Anterior cingulate cortex (tissue), 58 donors: Measurements from ENCODE around the gene LSR.

Source experiments
- DNase-seq, 58 donors: peaks; one replicate each; lab custom pipeline; 2025; lab: John Stamatoyannopoulos, UW

Gene LSR

GRCh38 chr19:35265126-35265899 is 16.5 kb downstream of the LSR start:
- no peak for DNase-seq

GRCh38 chr19:35265900-35266519 is 17.2 kb downstream of the LSR start:
- no peak for DNase-seq

DNA sequence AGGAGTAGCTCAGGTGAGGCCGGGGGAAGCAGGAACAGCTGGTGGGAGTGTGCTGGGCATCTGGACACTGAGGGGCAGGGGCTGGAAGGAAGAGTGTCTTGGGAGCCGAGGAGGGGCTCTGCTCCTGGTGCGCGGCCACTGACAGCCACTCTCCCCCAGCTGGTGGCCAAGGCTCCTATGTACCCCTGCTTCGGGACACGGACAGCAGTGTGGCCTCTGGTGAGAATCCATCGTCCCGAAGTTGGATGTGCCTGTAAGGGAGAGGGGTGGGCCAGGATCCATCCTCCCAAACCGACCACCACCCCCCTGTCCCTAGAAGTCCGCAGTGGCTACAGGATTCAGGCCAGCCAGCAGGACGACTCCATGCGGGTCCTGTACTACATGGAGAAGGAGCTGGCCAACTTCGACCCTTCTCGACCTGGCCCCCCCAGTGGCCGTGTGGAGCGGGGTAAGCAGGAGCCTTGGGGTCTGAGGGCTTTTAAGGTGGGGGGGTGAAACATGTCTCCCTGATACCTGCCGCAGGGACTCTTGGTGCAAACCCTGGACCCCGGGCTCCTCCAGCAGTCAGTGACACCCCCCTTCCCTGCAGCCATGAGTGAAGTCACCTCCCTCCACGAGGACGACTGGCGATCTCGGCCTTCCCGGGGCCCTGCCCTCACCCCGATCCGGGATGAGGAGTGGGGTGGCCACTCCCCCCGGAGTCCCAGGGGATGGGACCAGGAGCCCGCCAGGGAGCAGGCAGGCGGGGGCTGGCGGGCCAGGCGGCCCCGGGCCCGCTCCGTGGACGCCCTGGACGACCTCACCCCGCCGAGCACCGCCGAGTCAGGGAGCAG is 17.9 kb downstream of the LSR start:
- DNase-seq, result no peak

GRCh38 chr19:35267353-35267817 is 18.6 kb downstream of the LSR start:
- peak in 20 of 58 donors; percentile 26 to 66 (median 53) for DNase-seq

DNA sequence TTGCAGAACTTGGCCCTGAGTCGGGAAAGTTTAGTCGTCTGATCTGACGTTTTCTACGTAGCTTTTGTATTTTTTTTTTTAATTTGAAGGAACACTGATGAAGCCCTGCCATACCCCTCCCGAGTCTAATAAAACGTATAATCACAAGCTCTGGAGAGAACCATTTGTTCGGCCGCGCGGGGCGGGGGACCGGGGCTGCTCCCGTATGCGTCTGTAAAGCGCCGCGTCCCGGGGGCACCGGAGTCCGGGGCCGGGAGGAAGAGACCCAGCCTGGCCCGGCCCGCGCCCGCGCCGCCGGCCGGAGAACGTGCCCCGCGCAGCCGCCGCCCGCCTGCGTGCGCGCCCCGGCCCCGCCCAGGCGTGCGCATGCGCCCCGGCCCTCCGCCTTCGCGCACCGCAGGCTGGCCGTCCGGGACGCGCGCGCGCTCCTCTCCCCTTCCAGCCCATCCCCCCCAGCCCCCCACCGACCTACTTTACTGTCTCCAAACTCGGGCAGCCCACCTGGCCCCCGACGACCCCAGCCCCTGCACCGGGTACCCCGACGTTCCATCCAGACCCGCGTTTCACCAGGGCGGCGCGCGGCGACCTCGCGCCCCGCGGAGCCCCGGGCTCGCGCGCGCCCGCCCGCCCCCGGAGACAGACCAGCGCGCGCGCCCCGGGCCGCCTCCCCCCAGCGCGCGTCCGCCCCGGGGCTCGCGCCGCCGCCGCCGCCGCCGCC is 19.2 kb downstream of the LSR start:
- peak in 44 of 58 donors; percentile 32 to 80 (median 61) for DNase-seq

DNA sequence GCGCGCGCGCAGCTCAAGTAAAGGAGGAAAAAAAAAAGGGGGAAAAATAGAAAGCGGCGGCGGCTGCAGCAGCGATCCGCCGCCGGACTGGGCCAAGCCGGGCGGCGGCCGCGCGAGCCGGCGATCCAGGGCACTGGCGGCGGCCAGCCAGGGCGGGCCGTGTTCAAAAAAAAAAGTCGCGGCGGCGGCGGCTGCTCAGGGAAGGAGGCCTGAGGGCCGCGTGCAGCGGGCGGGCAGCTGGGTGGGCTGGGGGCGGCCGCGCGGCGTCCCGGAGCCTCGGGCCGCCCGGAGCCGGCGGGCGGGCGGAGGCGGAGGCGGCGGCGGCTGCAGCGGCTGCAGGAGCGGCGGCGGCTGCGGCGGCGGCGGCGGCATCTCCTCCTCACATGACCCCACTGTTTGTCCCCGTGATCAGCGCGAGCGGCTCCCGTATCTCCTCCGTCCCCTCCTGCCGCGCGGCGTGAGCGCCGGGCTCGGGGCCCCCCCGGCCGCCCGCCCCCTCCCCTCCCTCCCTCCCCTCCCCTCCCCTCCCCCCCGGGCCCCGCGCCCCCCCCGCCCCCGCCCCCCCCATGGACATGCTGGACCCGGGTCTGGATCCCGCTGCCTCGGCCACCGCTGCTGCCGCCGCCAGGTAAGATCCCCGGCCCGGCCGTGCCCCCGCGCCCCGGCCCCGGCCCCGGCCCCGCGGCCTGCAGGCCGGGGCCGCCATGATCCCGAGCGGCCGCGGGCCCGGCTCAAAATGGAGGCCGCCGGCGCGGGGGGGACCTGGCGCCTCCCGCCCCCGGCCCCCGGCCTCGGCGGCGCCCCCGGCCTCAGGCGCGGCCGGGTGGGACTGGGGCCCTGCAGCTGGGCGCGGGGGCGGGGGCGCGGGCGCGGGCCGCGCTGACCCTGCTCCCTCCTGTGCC is 20.0 kb downstream of the LSR start, which contains the start of gene USF2:
Gene USF2, plus strand, starts transcription at position 427 of the 902 bp plus-strand sequence. Its CDS starts 140 bp downstream, at position 567.
- DNase-seq, result peak in 52 of 58 donors; percentile 22 to 83 (median 66)

DNA sequence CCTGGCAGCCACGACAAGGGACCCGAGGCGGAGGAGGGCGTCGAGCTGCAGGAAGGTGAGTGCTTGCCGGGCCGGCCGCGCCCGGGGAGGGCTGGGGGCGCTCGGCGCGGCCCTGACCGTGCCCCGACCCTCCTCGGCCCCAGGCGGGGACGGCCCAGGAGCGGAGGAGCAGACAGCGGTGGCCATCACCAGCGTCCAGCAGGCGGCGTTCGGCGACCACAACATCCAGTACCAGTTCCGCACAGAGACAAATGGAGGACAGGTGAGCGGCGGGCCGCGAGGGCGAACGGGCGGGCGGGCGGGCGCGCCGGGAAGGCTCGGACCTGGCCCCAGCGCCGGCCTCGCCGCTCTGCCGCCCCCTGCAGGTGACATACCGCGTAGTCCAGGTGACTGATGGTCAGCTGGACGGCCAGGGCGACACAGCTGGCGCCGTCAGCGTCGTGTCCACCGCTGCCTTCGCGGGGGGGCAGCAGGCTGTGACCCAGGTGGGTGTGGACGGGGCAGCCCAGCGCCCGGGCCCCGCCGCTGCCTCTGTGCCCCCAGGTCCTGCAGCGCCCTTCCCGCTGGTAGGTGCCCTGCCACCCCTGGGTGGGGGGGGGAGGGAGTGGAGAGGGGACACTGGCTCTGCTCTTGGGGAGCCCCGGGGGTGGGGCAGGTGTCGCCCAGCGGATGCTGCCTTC is 20.8 kb downstream of the LSR start:
- DNase-seq, result peak in 52 of 58 donors; percentile 55 to 89 (median 76)

- no peak for DNase-seq
Observed at GRCh38 chr19:35270381-35270811, 21.6 kb downstream of the LSR start.

DNA sequence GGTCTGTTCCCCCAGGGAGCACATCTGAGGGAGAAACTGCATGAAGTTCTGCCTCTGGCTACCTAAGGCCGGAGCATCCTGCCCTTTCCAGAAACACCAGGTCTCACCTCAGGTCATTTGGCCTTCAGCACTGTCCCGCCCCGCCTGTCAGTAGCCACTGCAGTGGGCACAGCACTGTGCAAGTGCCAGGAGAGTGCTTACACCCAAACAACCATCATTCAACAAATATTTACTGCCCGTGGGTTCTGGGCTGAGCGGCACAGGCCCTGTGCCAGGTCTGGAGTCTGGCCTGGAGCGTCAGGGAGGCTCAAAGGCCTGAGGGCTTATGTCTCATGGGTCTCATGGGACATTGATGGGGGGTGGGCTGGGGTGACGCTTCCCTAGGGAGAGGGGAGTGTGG is 22.7 kb downstream of the LSR start:
- DNase-seq, result no peak

DNA sequence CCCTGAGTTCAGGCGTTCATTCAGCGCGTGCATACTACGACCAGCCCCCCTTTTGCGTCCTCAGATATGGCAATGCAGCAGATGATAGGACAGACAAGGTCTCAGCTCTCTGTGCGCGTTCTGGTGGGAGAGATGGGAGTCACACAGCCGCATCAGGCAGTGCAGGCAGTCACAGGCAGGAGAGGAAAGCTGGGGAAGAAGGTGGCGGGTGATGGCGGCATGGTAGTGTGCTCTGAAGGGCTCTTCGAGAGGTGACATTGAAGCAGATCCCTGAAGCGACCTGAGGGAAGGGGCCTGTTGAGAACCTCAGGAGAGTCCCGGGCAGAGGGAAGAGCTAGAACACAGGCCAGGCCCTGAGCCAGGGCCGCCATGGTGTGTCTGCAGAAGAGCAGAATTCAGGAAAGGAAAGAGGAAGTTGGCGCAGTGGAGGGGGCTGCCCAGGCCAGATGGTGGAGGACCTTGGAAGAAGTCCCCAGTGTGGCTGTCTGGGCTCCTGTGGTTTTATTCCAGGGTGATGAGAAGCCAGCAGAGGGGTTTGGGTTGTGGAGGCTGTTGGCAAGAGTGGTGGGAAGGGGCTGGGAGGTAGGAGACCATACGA is 23.4 kb downstream of the LSR start:
- DNase-seq, result peak in 8 of 58 donors; percentile 13 to 32 (median 26)

GRCh38 chr19:35272954-35273649 is 24.3 kb downstream of the LSR start:
- peak in 2 of 58 donors; percentile 17 to 27 for DNase-seq

DNA sequence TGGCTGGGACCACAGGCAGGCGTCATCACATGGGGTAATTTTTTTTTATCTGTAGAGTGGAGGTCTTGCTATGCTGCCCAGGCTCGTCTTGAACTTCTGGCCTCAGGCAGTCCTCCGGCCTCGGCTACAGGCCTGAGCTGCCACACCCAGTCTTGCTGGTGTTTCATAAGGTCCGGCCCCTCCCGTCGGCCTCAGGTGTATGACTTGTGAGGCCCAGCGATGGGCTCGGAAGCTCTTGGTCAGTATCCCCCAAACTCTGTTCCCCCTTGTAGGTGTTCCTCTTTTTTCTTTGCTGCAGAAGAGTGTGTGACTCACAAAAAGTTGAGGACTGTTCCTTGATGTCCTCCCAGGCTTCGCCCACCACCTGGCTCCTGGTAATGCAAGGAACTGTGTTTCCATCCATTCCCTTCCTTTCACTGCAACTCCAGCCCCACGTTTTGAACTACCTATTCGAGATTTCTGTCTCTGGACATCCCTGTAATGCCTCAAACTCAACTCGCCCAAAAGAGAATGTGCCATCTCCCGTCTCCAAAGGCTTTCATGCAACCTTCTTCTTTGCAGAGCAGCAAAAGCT is 25.0 kb downstream of the LSR start:
- DNase-seq, result peak in 1 of 58 donors; percentile 60

DNA sequence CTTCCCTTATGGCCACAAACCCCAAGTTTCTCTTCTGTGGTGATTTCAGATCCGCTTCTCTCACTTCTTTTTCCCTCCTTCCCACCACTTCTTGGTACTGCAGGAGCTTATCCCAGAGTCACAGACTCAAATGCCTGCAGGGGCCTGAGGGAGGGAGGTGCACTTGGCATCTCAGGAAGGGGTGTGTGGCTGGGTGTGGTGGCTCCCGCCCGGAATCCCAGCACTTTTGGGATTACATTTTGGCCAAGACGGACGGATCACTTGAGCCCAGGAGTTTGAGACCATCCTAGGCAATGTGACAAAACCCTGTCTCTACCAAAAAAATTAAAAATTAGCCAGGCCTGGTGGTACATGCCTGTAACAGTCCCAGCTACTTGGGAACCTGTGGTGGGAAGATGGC is 25.5 kb downstream of the LSR start:
- no peak for DNase-seq

- no peak for DNase-seq
Observed at GRCh38 chr19:35276706-35277281, 28.0 kb downstream of the LSR start.

DNA sequence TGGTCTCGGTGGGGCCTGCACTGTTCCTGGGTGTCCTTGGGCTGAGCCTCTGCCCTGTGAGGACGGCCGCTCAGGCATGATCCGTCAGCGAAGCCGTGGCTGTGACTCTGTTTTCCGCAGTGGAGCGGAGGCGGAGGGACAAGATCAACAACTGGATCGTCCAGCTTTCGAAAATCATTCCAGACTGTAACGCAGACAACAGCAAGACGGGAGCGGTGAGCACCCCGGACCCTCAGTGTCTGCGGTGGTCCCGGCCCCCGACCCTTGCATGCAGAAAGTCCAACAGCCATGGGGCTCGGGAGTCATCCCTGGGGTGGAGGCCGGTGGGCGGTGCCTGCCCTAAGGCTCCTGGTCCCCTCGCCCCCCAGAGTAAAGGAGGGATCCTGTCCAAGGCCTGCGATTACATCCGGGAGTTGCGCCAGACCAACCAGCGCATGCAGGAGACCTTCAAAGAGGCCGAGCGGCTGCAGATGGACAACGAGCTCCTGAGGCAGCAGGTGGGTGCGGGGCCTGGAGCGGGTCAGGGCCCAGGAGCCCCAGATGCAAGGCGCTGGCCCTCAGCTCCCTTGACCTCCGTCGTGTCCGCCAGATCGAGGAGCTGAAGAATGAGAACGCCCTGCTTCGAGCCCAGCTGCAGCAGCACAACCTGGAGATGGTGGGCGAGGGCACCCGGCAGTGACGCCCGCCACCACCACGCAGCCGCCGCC is 29.9 kb downstream of the LSR start:
- no peak for DNase-seq

- no peak for DNase-seq
Observed at GRCh38 chr19:35279374-35279773, 30.6 kb downstream of the LSR start.
